Retina (tissue), 1 donor: ENCODE results near the gene DDIT4L.
A peak's percentile ranks its signal among the peaks of the same experiment; 100 is the strongest.
"Not testable (repeated sequence)": the region's sequence is repeated elsewhere in the genome, so short reads cannot be mapped to it uniquely, and the experiment has no call there.

Source experiments
- DNase-seq: peaks from one replicate; pipeline ENCODE4 v3.0.0-alpha.2; 2016

DDIT4L gene

GRCh38 chr4:100189820-100190642 is at the start of gene DDIT4L:
Gene DDIT4L, minus strand, starts transcription at chr4:100190468. Its CDS starts 485 bp downstream, at chr4:100189983.
- DNase-seq, result peak; percentile 65

- no peak for DNase-seq
These were observed 49.7 kb upstream of the DDIT4L start for GRCh38 chr4:100240008-100240407.

GRCh38 chr4:100224721-100225120 is 34.5 kb upstream of the DDIT4L start:
- no peak for DNase-seq

- no peak for DNase-seq
These were observed 33.9 kb upstream of the DDIT4L start for GRCh38 chr4:100224160-100224559.

- no peak for DNase-seq
These were observed 18.7 kb upstream of the DDIT4L start for GRCh38 chr4:100208964-100209363.

- DNase-seq, result no peak
These were observed 18.2 kb upstream of the DDIT4L start for GRCh38 chr4:100208459-100208858.

- no peak for DNase-seq
These were observed 16.6 kb upstream of the DDIT4L start for GRCh38 chr4:100206850-100207249.

GRCh38 chr4:100198061-100198460 is 7.8 kb upstream of the DDIT4L start:
- DNase-seq, result no peak

- not testable (repeated sequence) for DNase-seq
These were observed 6.3 kb upstream of the DDIT4L start for GRCh38 chr4:100196388-100197071.

GRCh38 chr4:100190643-100191600 is 654 bp upstream of the DDIT4L start:
- peak; percentile 76 for DNase-seq

- DNase-seq, result no peak
These were observed 1.4 kb downstream of the DDIT4L start for GRCh38 chr4:100188829-100189228.

GRCh38 chr4:100187781-100188180 is 2.5 kb downstream of the DDIT4L start:
- DNase-seq, result no peak

- DNase-seq, result no peak
These were observed 5.5 kb downstream of the DDIT4L start for GRCh38 chr4:100184787-100185186.

- DNase-seq, result no peak
These were observed 12.4 kb downstream of the DDIT4L start for GRCh38 chr4:100177855-100178254.

- no peak for DNase-seq
These were observed 13.1 kb downstream of the DDIT4L start for GRCh38 chr4:100177126-100177525.

GRCh38 chr4:100175858-100176257 is 14.4 kb downstream of the DDIT4L start:
- DNase-seq, result no peak

GRCh38 chr4:100174985-100175383 is 15.3 kb downstream of the DDIT4L start:
- DNase-seq, result no peak

- no peak for DNase-seq
These were observed 19.3 kb downstream of the DDIT4L start for GRCh38 chr4:100170986-100171385.

GRCh38 chr4:100169491-100170485 is 20.5 kb downstream of the DDIT4L start:
- DNase-seq, result no peak

- no peak for DNase-seq
These were observed 21.7 kb downstream of the DDIT4L start for GRCh38 chr4:100168521-100168920.

GRCh38 chr4:100166297-100167039 is 23.8 kb downstream of the DDIT4L start:
- DNase-seq, result no peak
